Astrocyte of the cerebellum (primary cell): ENCODE results near the gene NRL.

ENCODE experiments used
- DNase-seq: peaks from one replicate; pipeline ENCODE4 v3.0.0-alpha.2; 2011; ENCODE audit warnings: low read depth
- H3K4me3 ChIP-seq: 2 replicates; pipeline ENCODE4 v1.5.1; 2011; ENCODE audit warnings: mild to moderate bottlenecking, low read depth, low read length, moderate library complexity
- in situ Hi-C: cut with HindIII; loops from 2 replicates; pipeline ENCODE4 v1.10.0; 2017; ENCODE audit warnings: low sequenced_read_pairs
- TF ChIP-seq, protein P1 (sequence below): IDR thresholded peaks from 2 replicates; pipeline ENCODE4 v1.5.1; 2012; ENCODE audit warnings: low read length, low read depth, moderate library complexity, mild to moderate bottlenecking; ENCODE audit errors: missing control alignments

The NRL gene

DNA sequence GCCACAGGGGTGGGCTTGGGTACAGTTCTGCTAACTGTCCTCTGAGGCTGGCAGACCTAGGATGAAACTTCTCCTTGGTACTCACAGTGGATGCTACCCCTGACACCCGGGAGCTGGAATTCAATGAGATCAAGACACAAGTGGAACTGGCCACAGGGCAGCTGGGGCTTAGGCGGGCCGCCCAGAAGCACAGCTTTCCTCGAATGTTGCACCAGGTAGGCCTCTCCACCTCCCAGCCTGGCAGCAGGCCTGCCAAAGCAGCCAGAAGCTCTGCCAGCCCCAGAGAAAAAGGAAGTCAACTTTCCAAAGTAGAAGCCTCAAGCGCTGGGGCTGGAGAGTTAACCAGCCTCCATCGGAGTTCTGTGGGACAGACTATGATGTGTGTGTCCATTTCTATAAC, 2.4 kb upstream of the NRL start:
- in situ Hi-C loops, result no loop called here
- no peak overlapping the region for H3K4me3 ChIP-seq
- TF ChIP-seq, protein P1, sequence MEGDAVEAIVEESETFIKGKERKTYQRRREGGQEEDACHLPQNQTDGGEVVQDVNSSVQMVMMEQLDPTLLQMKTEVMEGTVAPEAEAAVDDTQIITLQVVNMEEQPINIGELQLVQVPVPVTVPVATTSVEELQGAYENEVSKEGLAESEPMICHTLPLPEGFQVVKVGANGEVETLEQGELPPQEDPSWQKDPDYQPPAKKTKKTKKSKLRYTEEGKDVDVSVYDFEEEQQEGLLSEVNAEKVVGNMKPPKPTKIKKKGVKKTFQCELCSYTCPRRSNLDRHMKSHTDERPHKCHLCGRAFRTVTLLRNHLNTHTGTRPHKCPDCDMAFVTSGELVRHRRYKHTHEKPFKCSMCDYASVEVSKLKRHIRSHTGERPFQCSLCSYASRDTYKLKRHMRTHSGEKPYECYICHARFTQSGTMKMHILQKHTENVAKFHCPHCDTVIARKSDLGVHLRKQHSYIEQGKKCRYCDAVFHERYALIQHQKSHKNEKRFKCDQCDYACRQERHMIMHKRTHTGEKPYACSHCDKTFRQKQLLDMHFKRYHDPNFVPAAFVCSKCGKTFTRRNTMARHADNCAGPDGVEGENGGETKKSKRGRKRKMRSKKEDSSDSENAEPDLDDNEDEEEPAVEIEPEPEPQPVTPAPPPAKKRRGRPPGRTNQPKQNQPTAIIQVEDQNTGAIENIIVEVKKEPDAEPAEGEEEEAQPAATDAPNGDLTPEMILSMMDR, result no peak
- no peak for DNase-seq

DNA sequence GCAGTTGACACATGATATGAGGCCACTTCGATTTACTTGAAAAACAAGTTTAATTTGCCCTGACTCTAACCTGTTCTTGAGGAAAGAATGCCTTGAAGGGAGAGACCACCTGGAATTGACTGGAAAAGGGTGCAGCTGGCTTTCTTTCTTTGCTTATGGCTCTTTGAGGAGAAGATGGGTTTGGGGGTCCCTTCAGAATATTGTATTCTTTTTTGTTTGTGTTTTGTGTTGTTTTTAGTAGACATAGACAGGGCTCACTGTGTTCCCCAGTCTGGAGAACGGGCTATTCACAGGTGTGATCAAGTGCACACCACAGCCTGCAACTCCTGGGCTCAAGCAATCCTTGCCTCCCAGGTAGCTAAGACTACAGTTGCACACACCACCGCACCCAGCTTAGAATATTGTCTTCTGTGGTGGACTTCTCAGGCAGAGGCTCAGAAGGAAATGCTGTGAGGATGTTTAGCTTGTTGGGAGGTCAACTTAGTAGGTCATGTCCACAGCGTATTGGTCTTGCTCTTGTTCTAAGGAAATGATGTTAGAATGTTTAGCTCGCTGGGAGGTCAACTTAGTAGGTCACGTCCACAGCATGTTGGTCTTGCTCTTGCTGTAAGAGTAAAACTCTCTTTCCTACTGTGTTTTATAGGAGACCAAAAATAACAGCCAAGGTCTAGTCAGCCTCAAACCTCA, 1.5 kb upstream of the NRL start:
- TF ChIP-seq, protein P1, result no peak
- no peak overlapping the region for H3K4me3 ChIP-seq
- in situ Hi-C loops, result no loop called here
- no peak for DNase-seq

DNA sequence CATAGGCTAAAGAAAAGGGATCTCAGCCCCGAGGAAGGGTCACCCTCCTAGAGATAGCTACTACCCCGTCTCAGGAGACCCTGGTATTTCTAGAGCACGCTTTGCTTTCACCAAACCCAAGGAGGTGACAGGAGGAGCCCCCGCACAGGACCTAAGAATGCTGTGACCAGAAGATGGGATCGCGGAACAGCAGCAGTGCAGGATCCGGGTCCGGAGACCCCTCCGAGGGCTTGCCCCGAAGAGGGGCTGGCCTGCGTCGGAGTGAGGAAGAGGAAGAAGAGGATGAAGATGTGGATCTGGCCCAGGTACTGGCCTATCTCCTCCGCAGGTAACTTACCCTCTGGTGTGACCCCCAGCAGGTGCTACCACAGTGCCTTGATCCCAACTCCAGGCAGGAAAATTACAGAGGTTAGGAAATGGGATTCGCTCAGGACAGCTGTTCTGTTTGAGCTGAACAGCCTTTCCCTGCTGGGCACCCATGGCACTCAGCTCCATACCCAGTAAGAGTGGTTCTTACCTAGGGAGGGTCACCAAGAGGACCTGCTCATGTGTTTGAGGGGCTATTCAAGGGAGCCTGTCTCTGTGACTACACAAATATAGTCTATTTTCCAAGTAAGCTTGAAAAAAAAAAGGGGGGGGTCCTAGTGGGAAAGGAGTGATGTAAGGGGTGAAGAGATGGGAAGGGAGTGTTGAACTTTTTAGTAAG, 826 bp upstream of the NRL start:
- DNase-seq, result no peak
- TF ChIP-seq, protein P1, result no peak

DNA sequence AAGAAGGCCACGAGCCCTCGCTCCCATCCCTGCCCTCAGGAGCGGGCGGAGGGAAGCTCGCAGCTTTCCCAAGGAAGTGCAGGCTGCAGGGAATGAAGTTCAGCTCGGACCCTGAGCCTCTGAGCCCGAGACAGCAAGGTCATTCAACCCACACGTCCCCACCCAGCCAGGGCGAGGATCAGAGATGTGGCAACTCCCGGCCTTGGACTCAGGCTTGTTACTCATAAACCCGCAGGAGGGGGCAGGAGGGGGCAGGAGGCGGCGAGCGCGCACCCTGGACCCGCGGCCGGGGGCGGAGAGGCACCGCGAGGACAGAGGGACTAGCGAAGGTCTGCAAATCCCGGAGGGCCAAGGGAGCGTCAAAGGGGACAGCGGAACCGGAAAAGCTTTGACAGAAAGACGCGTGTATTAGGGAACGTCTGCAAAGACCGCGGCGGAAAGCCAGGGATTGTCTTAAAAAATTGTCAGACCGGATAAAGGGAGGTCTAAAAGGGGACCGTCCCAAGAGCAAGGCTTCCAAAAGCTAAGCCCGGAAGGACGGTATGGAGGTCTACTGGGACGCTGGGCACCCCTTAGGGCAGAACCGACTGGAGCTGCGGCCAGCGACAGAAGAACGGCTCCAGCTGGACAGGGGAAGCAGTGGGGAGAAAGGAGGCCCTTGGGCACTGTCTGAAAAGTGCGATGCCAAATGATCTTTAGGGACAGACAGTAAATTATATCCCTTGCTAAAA, 783 bp downstream of the NRL start:
- peak overlapping the region; percentile 94 for H3K4me3 ChIP-seq
- in situ Hi-C loops, result no loop called here
- TF ChIP-seq, protein P1, result no peak
- peak; percentile 54 for DNase-seq

More for the DNA sequence above, 826 bp upstream of the NRL start:
- in situ Hi-C loops, result no loop called here
- H3K4me3 ChIP-seq, result peak overlapping the region; percentile 94

DNA sequence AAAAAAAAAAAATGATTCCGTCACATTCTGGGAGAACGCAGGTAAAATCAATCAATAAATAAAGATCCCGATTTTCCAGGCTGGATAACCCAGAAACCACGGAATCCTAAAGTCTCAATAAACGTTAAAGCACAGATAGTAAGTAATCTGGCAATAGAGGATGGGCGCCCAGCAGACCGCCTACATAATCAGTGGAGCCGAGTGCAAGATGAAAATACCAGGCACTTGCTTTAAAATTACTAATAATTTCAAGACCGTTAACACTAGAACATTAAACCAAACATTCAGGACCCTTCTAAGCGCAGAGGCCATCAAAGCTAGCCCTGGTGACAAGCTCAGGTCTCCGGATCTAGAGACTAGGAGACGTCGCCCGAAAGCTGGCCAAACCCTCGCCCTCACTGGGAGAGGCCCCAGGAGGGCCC, 1.4 kb downstream of the NRL start:
- peak overlapping the region; percentile 94 for H3K4me3 ChIP-seq
- in situ Hi-C loops, result no loop called here
- TF ChIP-seq, protein P1, result no peak
- DNase-seq, result no peak

DNA sequence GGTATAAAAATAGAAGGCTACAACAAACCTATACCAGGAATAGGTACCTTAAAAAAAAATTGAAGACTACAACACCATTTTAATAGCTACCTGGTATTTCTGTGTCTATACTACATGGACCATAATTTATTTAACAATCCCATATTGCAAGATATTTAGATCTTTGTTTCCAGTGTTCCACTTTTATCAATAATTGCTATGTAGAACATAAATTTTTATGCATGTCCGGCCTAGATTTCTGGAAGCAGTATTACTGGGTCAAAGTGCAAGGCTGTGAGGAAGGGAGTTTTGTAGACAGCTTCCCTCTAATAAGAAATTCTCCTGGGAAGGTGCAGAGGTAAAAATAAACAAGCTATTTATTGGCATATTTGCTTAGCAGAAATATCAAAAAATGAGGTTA, 4.2 kb downstream of the NRL start:
- in situ Hi-C loops, result no loop called here
- no peak for DNase-seq
- no peak overlapping the region for H3K4me3 ChIP-seq
- TF ChIP-seq, protein P1, result no peak
